ENCODE measurements around the gene IRF2BP2.

Gene IRF2BP2

GRCh38 chr1:234614081-234614489, 4.1 kb upstream of the IRF2BP2 start:
- DNase-seq (ENCODE audit: low read depth), result peak; percentile 59
- no peak overlapping the region for H3K4me3 ChIP-seq (replicated peaks; ENCODE audit: low read depth, low read length)
- TF ChIP-seq CTCF (IDR thresholded peaks at IDR 0.05; ENCODE audit: low read length, missing control alignments), result no peak

GRCh38 chr1:234613128-234613875, 3.3 kb upstream of the IRF2BP2 start:
- DNase-seq (ENCODE audit: low read depth), result peak; percentile 95
- H3K4me3 ChIP-seq (replicated peaks; ENCODE audit: low read depth, low read length), result peak overlapping the region; percentile 43
- no peak for TF ChIP-seq CTCF (IDR thresholded peaks at IDR 0.05; ENCODE audit: low read length, missing control alignments)

GRCh38 chr1:234612352-234613127, 2.6 kb upstream of the IRF2BP2 start:
- peak; percentile 100 for DNase-seq (ENCODE audit: low read depth)
- H3K4me3 ChIP-seq (replicated peaks; ENCODE audit: low read depth, low read length), result peak overlapping the region; percentile 43
- no peak for TF ChIP-seq CTCF (IDR thresholded peaks at IDR 0.05; ENCODE audit: low read length, missing control alignments)

GRCh38 chr1:234611847-234612351, 1.9 kb upstream of the IRF2BP2 start:
- peak overlapping the region; percentile 27 for H3K4me3 ChIP-seq (replicated peaks; ENCODE audit: low read depth, low read length)
- TF ChIP-seq CTCF (IDR thresholded peaks at IDR 0.05; ENCODE audit: low read length, missing control alignments), result no peak
- no peak for DNase-seq (ENCODE audit: low read depth)

GRCh38 chr1:234611225-234611846, 1.4 kb upstream of the IRF2BP2 start:
- peak overlapping the region; percentile 15 for H3K4me3 ChIP-seq (replicated peaks; ENCODE audit: low read depth, low read length)
- TF ChIP-seq CTCF (IDR thresholded peaks at IDR 0.05; ENCODE audit: low read length, missing control alignments), result peak; percentile 5
- DNase-seq (ENCODE audit: low read depth), result peak; percentile 92

- no peak for TF ChIP-seq CTCF (IDR thresholded peaks at IDR 0.05; ENCODE audit: low read length, missing control alignments)
- DNase-seq (ENCODE audit: low read depth), result peak; percentile 97
- H3K4me3 ChIP-seq (replicated peaks; ENCODE audit: low read depth, low read length), result peak overlapping the region; percentile 65
Measured at GRCh38 chr1:234610666-234611224, 767 bp upstream of the IRF2BP2 start.
